GM19372 (cell line): Measurements from ENCODE around the gene TMEM201.
"Not testable (repeated sequence)": the region's sequence is repeated elsewhere in the genome, so short reads cannot be mapped to it uniquely, and the experiment has no call there.

Experiments used
- ATAC-seq: cut with Tn5 transposase; IDR thresholded peaks from one replicate; pipeline ENCODE4 v1.9.1; 2021; ENCODE audit warnings: mild to moderate bottlenecking, low read depth, moderate library complexity; ENCODE audit not compliant: unreplicated experiment

TMEM201 gene

DNA sequence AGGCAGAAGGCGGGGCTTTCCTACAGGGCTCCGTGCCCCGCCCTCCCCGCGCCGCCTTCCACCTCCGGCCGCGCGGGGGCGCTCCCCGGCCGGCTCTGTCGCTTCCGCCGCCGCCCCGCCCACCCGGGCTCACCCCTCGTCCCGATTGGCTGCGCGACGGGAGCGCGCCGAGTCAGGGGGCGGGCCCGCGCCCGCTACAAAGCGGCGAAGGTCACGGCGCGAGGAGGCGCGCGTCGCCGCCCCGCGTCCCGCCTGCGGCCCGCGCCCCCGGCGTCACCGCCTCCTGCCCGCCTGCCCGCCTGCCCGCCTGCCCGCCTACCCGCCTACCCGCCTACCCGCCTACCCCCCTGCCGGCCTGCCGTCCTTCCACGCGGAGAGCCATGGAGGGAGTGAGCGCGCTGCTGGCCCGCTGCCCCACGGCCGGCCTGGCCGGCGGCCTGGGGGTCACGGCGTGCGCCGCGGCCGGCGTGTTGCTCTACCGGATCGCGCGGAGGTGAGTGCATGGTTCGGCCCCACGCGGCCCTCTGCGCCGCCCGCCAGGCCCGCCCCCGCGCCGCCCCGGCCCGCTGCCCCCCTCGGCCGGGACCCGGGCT lies at the start of gene TMEM201:
Gene TMEM201 (plus strand): TSS at position 361 of the 593 bp plus-strand sequence. CDS start 20 bp downstream, at position 381.
- ATAC-seq: peak; percentile 83

GRCh38 chr1:9539165-9539828 lies 49.4 kb upstream of the TMEM201 start, which contains the start of gene SLC25A33:
Gene SLC25A33 (plus strand): TSS chr1:9539465. CDS start chr1:9539692, 227 bp downstream.
- ATAC-seq: peak; percentile 93

GRCh38 chr1:9539829-9540550 lies 48.7 kb upstream of the TMEM201 start:
- peak; percentile 40 for ATAC-seq

GRCh38 chr1:9542430-9542829 lies 46.3 kb upstream of the TMEM201 start:
- no peak for ATAC-seq

DNA sequence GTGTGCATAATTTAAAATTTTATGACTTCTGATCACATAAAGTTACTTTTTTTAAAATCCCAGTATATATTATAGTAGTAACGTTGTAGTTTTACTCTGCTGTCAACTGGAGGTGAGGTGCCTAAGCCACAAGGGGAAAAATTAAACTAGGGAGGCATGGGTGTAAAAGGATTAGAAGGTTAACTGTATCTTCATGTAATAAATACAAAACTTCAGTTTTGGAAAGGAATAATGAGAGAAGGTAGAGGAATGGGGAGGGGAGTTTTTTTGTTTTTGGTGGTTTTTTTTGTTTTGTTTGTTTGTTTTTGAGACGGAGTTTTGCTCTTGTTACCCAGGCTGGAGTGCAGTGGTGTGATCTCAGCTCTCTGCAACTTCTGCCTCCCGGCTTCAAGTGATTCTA lies 43.8 kb upstream of the TMEM201 start:
- ATAC-seq: no peak

- ATAC-seq: no peak
Observed at GRCh38 chr1:9549955-9550546, 38.7 kb upstream of the TMEM201 start.

GRCh38 chr1:9551984-9552383 lies 36.7 kb upstream of the TMEM201 start:
- ATAC-seq: no peak

GRCh38 chr1:9553736-9554144 lies 35.0 kb upstream of the TMEM201 start:
- no peak for ATAC-seq

- ATAC-seq: no peak
Observed at GRCh38 chr1:9555942-9556341, 32.8 kb upstream of the TMEM201 start.

- ATAC-seq: no peak
Observed at GRCh38 chr1:9557624-9558023, 31.1 kb upstream of the TMEM201 start.

DNA sequence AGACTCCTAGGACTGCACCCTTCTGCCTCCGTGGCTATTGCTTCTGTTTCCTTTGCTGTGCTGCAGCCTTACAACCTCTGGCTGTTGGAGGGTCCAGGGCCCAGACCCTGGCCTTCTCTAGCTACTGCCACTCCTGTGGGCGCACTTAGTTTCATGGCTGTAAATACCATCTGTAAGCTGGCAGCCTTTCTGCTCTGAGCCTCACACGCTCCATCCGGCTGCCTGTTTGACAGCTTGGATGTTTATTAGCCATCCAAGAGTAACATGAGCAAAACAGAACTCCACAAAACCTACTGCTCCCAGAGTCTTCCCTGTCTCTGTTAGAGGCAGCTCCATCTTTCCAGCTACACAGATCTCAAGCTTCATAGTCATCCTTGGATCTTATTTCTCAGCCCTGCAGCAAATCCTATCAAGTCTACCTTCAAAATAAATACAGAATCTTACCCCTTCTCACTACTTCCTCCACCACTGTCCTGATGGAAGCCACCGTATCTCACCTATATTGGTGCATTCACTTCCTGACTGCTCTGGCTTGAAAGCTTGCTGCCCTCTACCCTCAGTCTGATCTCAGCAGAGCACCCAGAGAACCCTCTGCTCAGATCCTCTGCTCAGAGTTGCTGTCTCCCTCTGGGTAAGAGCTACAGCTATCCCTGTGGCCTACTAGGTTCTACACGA lies 30.3 kb upstream of the TMEM201 start:
- ATAC-seq: no peak

DNA sequence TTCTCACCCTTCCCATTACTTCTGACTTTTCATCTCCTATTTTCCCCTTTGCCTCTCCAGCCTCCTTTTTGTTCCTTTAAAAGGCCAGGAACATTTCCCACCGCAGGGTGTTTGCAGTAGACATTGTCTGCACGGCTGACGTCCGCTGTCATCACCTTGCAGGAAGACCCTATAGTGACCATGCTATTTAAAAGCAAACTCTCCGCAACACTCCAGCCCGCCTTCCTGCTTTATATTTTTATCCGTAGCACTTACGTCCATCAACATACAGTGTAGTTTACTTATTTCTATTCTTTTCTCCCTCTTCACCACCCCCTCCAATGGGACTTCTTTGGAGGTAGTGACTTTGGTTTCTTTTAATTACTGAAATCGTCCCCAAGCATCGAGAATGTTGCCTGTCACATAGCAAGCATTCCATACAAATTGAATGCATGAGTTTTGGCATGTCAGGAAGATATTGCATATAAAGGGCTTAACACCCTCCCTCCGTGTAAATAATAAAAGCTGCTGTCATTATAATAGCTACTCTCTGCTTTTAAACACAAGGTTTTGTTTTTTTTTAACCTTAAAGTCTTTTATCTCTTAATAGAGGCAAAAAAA lies 29.7 kb upstream of the TMEM201 start:
- ATAC-seq: no peak

GRCh38 chr1:9559673-9560072 lies 29.0 kb upstream of the TMEM201 start:
- ATAC-seq: no peak

DNA sequence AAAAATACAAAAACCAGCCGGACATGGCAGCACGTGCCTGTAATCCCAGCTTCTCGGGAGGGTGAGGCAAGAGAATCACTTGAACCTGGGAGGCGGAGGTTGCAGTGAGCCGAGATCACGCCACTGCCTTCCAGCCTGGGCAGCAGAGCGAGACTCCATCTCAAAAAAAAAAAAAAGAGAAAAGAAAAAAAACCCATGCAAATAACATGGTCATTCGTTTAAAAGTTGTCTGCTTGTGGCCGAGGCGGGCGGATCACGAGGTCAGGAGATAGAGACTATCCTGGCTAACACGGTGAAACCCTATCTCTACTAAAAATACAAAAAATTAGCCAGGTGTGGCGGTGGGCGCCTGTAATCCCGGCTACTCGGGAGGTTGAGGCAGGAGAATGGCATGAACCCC lies 28.6 kb upstream of the TMEM201 start:
- ATAC-seq: not testable (repeated sequence)

- ATAC-seq: no peak
Observed at GRCh38 chr1:9561429-9561828, 27.3 kb upstream of the TMEM201 start.

GRCh38 chr1:9569267-9569666 lies 19.4 kb upstream of the TMEM201 start:
- no peak for ATAC-seq

GRCh38 chr1:9570886-9571529 lies 17.7 kb upstream of the TMEM201 start:
- ATAC-seq: not testable (repeated sequence)

GRCh38 chr1:9573723-9574122 lies 15.0 kb upstream of the TMEM201 start:
- no peak for ATAC-seq

- ATAC-seq: no peak
Observed at GRCh38 chr1:9575486-9575885, 13.2 kb upstream of the TMEM201 start.

- ATAC-seq: no peak
Observed at GRCh38 chr1:9576903-9577302, 11.8 kb upstream of the TMEM201 start.
